IPS-18c (cell line): ENCODE data around the gene SRRM3.
"Not testable (repeated sequence)": the region's sequence is repeated elsewhere in the genome, so short reads cannot be mapped to it uniquely, and the experiment has no call there.

Source experiments
- H3K4me3 ChIP-seq: 2 replicates; pipeline ENCODE4 v1.7.0; 2013; ENCODE audit warnings: low read depth, mild to moderate bottlenecking, low read length, moderate library complexity; ENCODE audit not compliant: insufficient read depth
- H3K9me3 ChIP-seq: one replicate; pipeline ENCODE4 v1.6.1; 2013; ENCODE audit warnings: mild to moderate bottlenecking, low read length, moderate library complexity; ENCODE audit not compliant: control insufficient read depth, insufficient read depth

Gene SRRM3

DNA sequence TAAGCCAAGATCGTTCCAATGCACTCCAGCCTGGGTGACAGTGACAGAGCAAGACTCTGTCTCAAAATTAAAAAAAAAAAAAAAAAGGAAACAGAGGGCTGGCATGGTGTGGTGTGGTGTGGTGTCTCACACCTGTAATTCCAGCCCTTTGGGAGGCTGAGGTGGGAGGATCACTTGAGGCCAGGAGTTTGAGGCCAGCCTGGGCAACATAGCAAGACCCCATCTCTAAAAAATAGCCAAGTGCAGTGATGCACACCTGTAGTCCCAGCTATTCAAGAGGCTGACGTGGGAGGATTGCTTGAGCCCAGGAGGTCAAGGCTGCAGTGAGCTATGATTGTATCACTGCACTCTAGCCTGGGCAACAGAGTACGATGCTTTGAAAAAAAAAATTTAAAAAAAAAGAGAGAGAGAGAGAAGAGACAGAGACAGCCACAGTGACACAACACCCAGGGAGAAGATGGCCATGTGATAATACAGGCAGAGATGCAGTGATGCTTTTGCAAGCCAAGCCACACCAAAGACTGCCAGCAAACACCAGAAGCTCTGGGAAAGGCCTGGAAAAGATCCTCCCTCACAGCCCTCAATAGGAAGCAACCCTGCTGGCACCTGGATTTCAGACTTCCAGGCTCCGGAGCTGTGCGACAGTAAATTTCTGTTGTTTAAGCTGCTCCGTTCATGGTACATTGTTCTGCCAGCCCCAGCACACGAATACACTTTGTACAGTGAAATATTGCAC, 19.3 kb upstream of the SRRM3 start:
- H3K4me3 ChIP-seq: no peak overlapping the region
- no peaks in the 10 kb centered on the region for H3K9me3 ChIP-seq

GRCh38 chr7:76185187-76185896, 16.4 kb upstream of the SRRM3 start:
- Histone ChIP-seq H3K4me3 (no peak overlapping the region), H3K9me3 (no peaks in the 10 kb centered on the region)

DNA sequence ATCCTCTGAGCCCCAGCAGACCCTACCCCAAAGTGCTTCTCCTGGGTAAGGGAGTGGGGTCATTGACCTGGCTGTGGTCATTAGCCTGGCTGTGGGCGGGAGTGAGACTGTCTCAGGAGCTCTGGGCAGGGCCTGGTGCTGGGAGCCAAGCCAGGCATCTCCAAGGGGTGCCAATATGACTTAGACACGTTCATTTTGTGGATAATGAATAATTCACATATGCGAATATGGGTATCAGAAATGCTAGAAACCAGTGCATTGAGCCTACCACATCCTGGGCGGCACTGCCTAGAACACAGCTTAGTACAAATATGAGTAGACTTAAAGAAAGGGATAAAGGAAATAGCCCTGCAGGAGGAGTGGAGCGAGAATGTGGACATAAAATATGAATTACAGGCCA, 14.4 kb upstream of the SRRM3 start:
- Histone ChIP-seq H3K4me3 (no peak overlapping the region), H3K9me3 (no peaks in the 10 kb centered on the region)

GRCh38 chr7:76189276-76189675, 12.4 kb upstream of the SRRM3 start:
- no peak overlapping the region for H3K4me3 ChIP-seq
- H3K9me3 ChIP-seq: no peaks in the 10 kb centered on the region

GRCh38 chr7:76191783-76192240, 9.9 kb upstream of the SRRM3 start:
- H3K9me3 ChIP-seq: no peaks in the 10 kb centered on the region
- H3K4me3 ChIP-seq: no peak overlapping the region

- Histone ChIP-seq H3K4me3 (no peak overlapping the region), H3K9me3 (no peaks in the 10 kb centered on the region)
Measured at GRCh38 chr7:76193466-76193865, 8.2 kb upstream of the SRRM3 start.

DNA sequence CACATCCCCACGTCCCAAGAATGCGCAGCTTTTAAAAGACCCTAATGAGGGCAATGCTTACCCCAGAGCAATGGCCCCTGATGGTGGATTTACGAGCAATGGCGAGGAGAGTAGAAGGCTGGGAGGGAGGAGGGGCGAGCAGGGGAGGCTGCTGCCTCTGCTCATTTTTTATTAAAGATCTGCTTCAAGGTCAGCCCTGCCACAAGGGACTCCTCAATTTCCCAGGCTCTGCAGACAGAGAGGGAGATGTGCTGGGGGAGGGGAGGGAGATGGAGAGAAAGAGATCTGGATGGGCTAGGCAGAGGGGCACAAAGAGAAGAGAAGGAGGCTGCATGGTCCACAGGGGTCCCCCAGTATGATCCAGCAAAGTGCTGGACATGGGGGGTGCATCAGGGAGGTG, 7.8 kb upstream of the SRRM3 start:
- Histone ChIP-seq H3K4me3 (no peak overlapping the region), H3K9me3 (no peaks in the 10 kb centered on the region)

- Histone ChIP-seq H3K4me3 (no peak overlapping the region), H3K9me3 (no peaks in the 10 kb centered on the region)
Measured at GRCh38 chr7:76196786-76197185, 4.9 kb upstream of the SRRM3 start.

GRCh38 chr7:76198202-76198601, 3.5 kb upstream of the SRRM3 start:
- H3K9me3 ChIP-seq: no peaks in the 10 kb centered on the region
- H3K4me3 ChIP-seq: no peak overlapping the region

DNA sequence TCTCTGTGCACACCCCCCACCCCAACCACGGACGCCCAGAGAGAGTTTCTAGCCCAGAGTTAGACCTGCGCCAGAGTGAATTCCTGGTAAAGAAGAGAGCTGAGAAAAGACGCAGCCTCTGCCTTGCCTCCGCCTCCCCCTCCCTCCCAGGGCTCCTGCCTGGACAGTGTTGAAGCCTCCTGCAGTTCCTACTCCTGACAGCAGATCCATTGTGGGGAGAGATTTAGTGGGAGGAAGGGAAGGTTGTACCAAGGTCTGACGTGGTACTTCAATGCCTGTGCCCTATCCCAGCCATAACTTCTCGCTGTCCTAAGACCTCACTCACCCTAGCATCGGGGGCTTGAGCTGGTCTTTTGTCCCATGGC, 952 bp downstream of the SRRM3 start:
- Histone ChIP-seq H3K4me3 (no peak overlapping the region), H3K9me3 (no peaks in the 10 kb centered on the region)

DNA sequence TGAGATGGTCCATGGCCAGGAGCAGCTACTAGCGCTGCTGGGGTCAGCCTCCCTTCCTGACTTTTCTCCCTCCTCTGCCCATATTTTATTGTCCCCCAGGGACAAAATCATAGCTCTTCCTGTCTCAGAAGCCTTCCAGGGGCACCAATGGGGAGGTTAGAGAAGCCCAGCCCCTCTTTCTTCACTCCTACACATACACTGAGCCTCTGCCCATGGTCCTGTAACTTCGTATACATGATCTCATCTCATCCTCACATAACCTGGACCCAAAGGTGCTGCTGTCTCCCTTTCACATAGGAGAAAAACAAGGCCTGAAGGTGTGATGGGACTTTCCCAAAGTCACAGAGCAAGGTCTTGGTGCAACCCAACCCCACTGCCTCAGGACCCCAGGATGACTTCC, 2.5 kb downstream of the SRRM3 start:
- H3K9me3 ChIP-seq: no peaks in the 10 kb centered on the region
- H3K4me3 ChIP-seq: no peak overlapping the region

GRCh38 chr7:76206633-76207032, 4.9 kb downstream of the SRRM3 start:
- Histone ChIP-seq H3K9me3 (no peaks in the 10 kb centered on the region), H3K4me3 (no peak overlapping the region)

GRCh38 chr7:76209310-76209709, 7.6 kb downstream of the SRRM3 start:
- Histone ChIP-seq H3K9me3 (no peaks in the 10 kb centered on the region), H3K4me3 (no peak overlapping the region)

GRCh38 chr7:76211216-76211615, 9.5 kb downstream of the SRRM3 start:
- Histone ChIP-seq H3K9me3 (no peaks in the 10 kb centered on the region), H3K4me3 (no peak overlapping the region)

DNA sequence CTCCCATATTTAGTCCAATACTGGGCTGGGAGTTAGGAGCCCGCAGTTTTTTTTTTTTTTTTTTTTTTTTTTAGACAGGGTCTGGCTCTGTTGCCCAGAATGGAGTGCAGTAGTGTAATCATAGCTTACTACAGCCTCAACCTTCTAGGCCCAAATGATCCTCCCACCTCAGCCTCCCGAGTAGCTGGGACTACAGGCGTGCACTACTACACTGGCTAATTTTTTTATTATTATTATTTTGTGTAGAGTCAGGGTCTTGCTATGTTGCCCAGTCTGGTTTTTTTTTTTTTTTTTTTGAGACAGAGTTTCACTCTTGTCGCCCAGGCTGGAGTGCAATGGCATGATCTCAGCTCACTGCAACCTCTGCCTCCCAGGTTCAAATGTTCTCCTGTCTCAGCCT, 13.7 kb downstream of the SRRM3 start:
- H3K4me3 ChIP-seq, H3K9me3 ChIP-seq: not testable (repeated sequence)

GRCh38 chr7:76216381-76217082, 14.8 kb downstream of the SRRM3 start:
- no peak overlapping the region for H3K4me3 ChIP-seq
- H3K9me3 ChIP-seq: no peaks in the 10 kb centered on the region

DNA sequence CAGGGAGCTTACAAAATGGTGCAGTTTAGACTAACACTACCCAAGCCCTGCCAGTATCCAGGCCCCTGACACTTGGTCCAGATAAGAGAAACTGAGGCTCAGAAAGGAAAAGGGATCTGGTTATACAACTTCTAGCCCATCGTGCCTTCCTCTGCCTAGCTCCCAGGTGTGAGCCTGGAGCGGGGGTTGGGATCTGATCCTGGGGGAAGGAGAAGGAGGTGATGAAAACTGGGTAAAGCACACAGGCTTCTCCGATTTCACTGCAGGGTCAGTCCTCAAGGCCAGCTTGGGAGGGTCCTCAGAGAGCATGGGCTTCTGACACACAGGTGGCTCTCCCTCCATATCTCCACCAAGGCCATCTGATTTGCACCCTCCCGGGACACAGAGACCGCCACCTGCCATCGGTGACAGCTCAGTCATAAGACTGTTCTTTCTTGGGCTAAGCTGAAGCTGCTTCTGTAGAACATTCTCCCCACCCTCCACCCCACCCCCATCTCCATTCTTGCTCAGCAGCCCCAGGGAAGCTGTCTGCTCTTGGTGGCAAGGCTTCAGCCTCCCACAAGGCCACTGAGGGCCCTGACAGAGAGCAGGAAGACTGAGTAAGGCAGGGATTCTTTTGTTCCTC, 16.4 kb downstream of the SRRM3 start:
- Histone ChIP-seq H3K9me3 (no peaks in the 10 kb centered on the region), H3K4me3 (no peak overlapping the region)
